HepG2 (cell line): ENCODE measurements around the gene HRH3. TPM values are rescaled to one million over a fixed set of nuclear protein-coding genes. Genes with fewer than 3 reads are reported as not detected.

Source experiments
- ATAC-seq: fragments of 200-7000 bp; cut with Tn5 transposase; 3 replicates; pipeline ENCODE4 v1.9.1; 2020; ENCODE audit warnings: mild to moderate bottlenecking, moderate library complexity
- BruUV-seq: library from RNA; stranded (reverse); fragments of 400-500 nt; replicated peaks from 2 replicates; lab custom pipeline; 2021; lab: Mats Ljungman, UMichigan
- CTCF ChIA-PET: fragments of 300-600 bp; formaldehyde crosslinking; extraction: SDS; loops from one replicate; lab custom pipeline; 2021; ENCODE audit warnings: low total read pairs, inconsistent platforms, low intra/inter-chr PET ratio; lab: Yijun Ruan, JAX
- POLR2A ChIA-PET: fragments of 350-600 bp; sonication (Branson Sonifier 250); formaldehyde crosslinking; loops from one replicate; lab custom pipeline; 2020; ENCODE audit warnings: antibody characterized with exemption, inconsistent platforms; lab: Yijun Ruan, JAX
- DNase-seq: peaks from one replicate; pipeline ENCODE4 v3.0.0-alpha.2; 2015; ENCODE audit warnings: low spot score
- FAIRE-seq: peaks from 3 replicates; lab custom pipeline; 2011; peaks lifted over from hg19 to GRCh38; lab: Jason Lieb, UNC
- H2AFZ ChIP-seq: one replicate; pipeline ENCODE4 v1.6.1; 2011; ENCODE audit warnings: low read length, inconsistent platforms
- H3K27ac ChIP-seq: fragments of 300-600 bp; 3 replicates; pipeline ENCODE4 v1.8.0; 2011; ENCODE audit warnings: mixed run types, mild to moderate bottlenecking, mixed read lengths, low read length, inconsistent platforms; ENCODE audit not compliant: insufficient read depth; ENCODE audit errors: extremely low read length
- H3K27me3 ChIP-seq, 2 experiments: fragments of 200-600 bp in 1 of 2; 2 replicates in 1 of 2; 3 replicates in 1 of 2; pipeline versions ENCODE4 v1.6.0 to v1.8.0; 2011; ENCODE audit warnings: low read length in 2 of 2, mild to moderate bottlenecking in 2 of 2, moderate library complexity in 2 of 2, inconsistent platforms in 1 of 2; ENCODE audit not compliant: insufficient read depth in 2 of 2, control insufficient read depth in 1 of 2
- H3K36me3 ChIP-seq, 2 experiments: fragments of 200-600 bp in 1 of 2; replicated peaks in 1 of 2; 2 replicates in 1 of 2; 3 replicates in 1 of 2; pipeline versions ENCODE4 v1.5.1 to v1.8.0; 2011; ENCODE audit warnings: low read length in 2 of 2, inconsistent platforms in 1 of 2; ENCODE audit not compliant: insufficient read depth in 2 of 2, control insufficient read depth in 1 of 2
- H3K4me1 ChIP-seq: 2 replicates; pipeline ENCODE4 v1.5.1; 2012; ENCODE audit warnings: low read length, inconsistent platforms; ENCODE audit not compliant: insufficient read depth
- H3K4me2 ChIP-seq: 2 replicates; pipeline ENCODE4 v1.6.0; 2011; ENCODE audit warnings: low read depth, low read length, inconsistent platforms
- H3K4me3 ChIP-seq, 3 experiments: fragments of 200-600 bp in 1 of 3; sonication (generic), shearing (Covaris generic) in 1 of 3; replicated peaks in 1 of 3; 2 replicates each; pipeline ENCODE4 v1.5.1; 2011 to 2016; ENCODE audit warnings: low read length in 3 of 3, inconsistent platforms in 2 of 3, low read depth in 2 of 3, mild to moderate bottlenecking in 2 of 3, control low read depth in 1 of 3, mixed read lengths in 1 of 3; ENCODE audit not compliant: insufficient read depth in 1 of 3
- H3K79me2 ChIP-seq: one replicate; pipeline ENCODE4 v1.6.1; 2011; ENCODE audit warnings: low read length, inconsistent platforms; ENCODE audit not compliant: insufficient read depth
- H3K9ac ChIP-seq: 2 replicates; pipeline ENCODE4 v1.6.0; 2011; ENCODE audit warnings: mild to moderate bottlenecking, low read depth, low read length, inconsistent platforms; ENCODE audit not compliant: insufficient read depth
- H3K9me3 ChIP-seq: 2 replicates; pipeline ENCODE4 v1.5.1; 2012; ENCODE audit warnings: mild to moderate bottlenecking, low read length
- H4K20me1 ChIP-seq: 2 replicates; pipeline ENCODE4 v1.6.0; 2011; ENCODE audit warnings: inconsistent platforms, mild to moderate bottlenecking, low read length, moderate library complexity; ENCODE audit not compliant: insufficient read depth
- AFF4 ChIP-seq: sonication (generic); formaldehyde crosslinking; IDR thresholded peaks from 2 replicates; pipeline ENCODE4 v1.4.0; 2020; ENCODE audit warnings: missing genetic modification reagents
- KDM2A ChIP-seq: sonication (generic); formaldehyde crosslinking; IDR thresholded peaks from 2 replicates; pipeline ENCODE4 v1.4.0; 2020; ENCODE audit warnings: low read depth, missing genetic modification reagents, borderline replicate concordance
- NR2F1 ChIP-seq, 2 experiments: fragments of 450-650 bp in 1 of 2; formaldehyde crosslinking in 1 of 2; IDR thresholded peaks; 2 replicates each; pipeline versions ENCODE4 v1.5.0 to v1.6.1; 2016 to 2020; ENCODE audit warnings: mild to moderate bottlenecking in 1 of 2, missing compliant biosample characterization in 1 of 2, missing genetic modification reagents in 1 of 2, moderate library complexity in 1 of 2
- POLR2G ChIP-seq: fragments of 200-400 bp; formaldehyde crosslinking; IDR thresholded peaks from 2 replicates; pipeline ENCODE4 v1.6.1; 2018; ENCODE audit warnings: mild to moderate bottlenecking, low read depth, low read length, moderate library complexity
- SP4 ChIP-seq: sonication (generic); formaldehyde crosslinking; IDR thresholded peaks from 2 replicates; pipeline ENCODE4 v1.8.1; 2023; ENCODE audit warnings: mild to moderate bottlenecking, missing genetic modification reagents
- XRCC5 ChIP-seq: fragments of 200-400 bp; formaldehyde crosslinking; optimal IDR thresholded peaks from 2 replicates; pipeline ENCODE3; 2017; ENCODE audit warnings: mild to moderate bottlenecking, low read length
- ZNF678 ChIP-seq: sonication (generic); formaldehyde crosslinking; IDR thresholded peaks from 2 replicates; pipeline ENCODE4 v1.4.0; 2020; ENCODE audit warnings: mild to moderate bottlenecking, missing genetic modification reagents
- WGBS: methylation state at CpG from one replicate; pipeline ENCODE4 v1.1.6; 2017; ENCODE audit warnings: low lambda C conversion rate; 5-methylcytosine and 5-hydroxymethylcytosine counted together
- in situ Hi-C: cut with HindIII; loops from 2 replicates; pipeline ENCODE4 v1.10.0; 2017; ENCODE audit warnings: low pct_unique_long_range_greater_than_20kb; ENCODE audit not compliant: extremely low pct_ligation_motif_present
- intact Hi-C: fragments of 100-400 bp; cut with micrococcal nuclease; formaldehyde crosslinking; loops from one replicate; pipeline ENCODE4 v1.10.0; 2022; ENCODE audit not compliant: unreplicated experiment
- polyA plus RNA-seq, 8 experiments: library from polyadenylated mRNA; depleted of rRNA in 3 of 8; stranded (reverse) in 7 of 8; unstranded in 1 of 8; fragments of >200 nt; fragmentation: Illumina TruSeq in 4 of 8; extraction: Trizol in 4 of 8; gene quantifications; 2 replicates each; pipeline versions ENCODE4 v1.2.1 to v1.2.3, GENCODE V29; 2011 to 2016; ENCODE audit warnings: low read depth in 4 of 8, missing spikeins in 1 of 8, mixed read lengths in 1 of 8; ENCODE audit not compliant: insufficient read depth in 1 of 8
- total RNA-seq, 5 experiments: library from RNA; depleted of rRNA; stranded (reverse); fragments of >200 nt; fragmentation: Illumina TruSeq; extraction: Trizol; gene quantifications; 2 replicates each; pipeline ENCODE4 v1.2.3, GENCODE V29; 2016; ENCODE audit warnings: low read depth in 1 of 5

Gene HRH3
- total and polyA plus RNA-seq, 2 of the 13 experiments (the other 11 are each of a cell fraction or from before 2014, with no cell fraction given), result 0.18 TPM; not detected in 1

- TF ChIP-seq KDM2A (CRISPR knock-in tag) (peak; percentile 3; the same call in 1 of the 2 replicates), SP4 (CRISPR knock-in tag) (peak; percentile 17; the same call in 1 of the 2 replicates), ZNF678 (CRISPR knock-in tag) (no peak), AFF4 (CRISPR knock-in tag) (no peak), XRCC5 (no peak), POLR2G (0 out of 2 replicates have a peak, but pooled peaks have one; percentile 28), NR2F1 (CRISPR knock-in tag; IDR thresholded peaks at IDR 0.05) (no peak)
- TF ChIP-seq, all 625 proteins: peak for 3
- BruUV-seq, result no TSS peak
- no peaks in the 10 kb centered on the region for H3K9me3 ChIP-seq
- H2AFZ ChIP-seq, result no peak overlapping the region
- 81% methylated on average over 19 of the region's 19 CpGs for WGBS
- DNase-seq, result no peak
- H4K20me1 ChIP-seq, result no peaks in the 10 kb centered on the region; the same call in 1 of the 2 replicates
- no peak overlapping the region for H3K4me3 ChIP-seq
- H3K9ac ChIP-seq, result no peak overlapping the region
- intact Hi-C loops, result no loop called here
- no peak for FAIRE-seq
- ATAC-seq, result no peak
- no peaks in the 10 kb centered on the region for H3K79me2 ChIP-seq
- peaks cover under 1 to 1% of the 10 kb centered on the region in 2 experiments; a peak in 1 of 5 replicates for H3K36me3 ChIP-seq
- H3K4me2 ChIP-seq, result no peak overlapping the region
- CTCF ChIA-PET, result no interaction called here
- in situ Hi-C loops, result no loop called here
- H3K27me3 ChIP-seq, result peaks cover 20 to 33% of the 10 kb centered on the region in 2 experiments; a peak in 4 of 5 replicates
- POLR2A ChIA-PET, result no interaction called here
- H3K4me1 ChIP-seq, result peaks cover 18% of the 10 kb centered on the region
- H3K27ac ChIP-seq, result no peak overlapping the region
These were observed 11.8 kb downstream of the HRH3 start for GRCh38 chr20:62208061-62208794.
